ENCODE results near the gene PDE4D. TPM values are rescaled to one million over a fixed set of nuclear protein-coding genes. Genes with fewer than 3 reads are reported as not detected.

The PDE4D gene
- total and polyA plus RNA-seq, 11 donors, result 5.2 to 68.3 (median 42.1) TPM

DNA sequence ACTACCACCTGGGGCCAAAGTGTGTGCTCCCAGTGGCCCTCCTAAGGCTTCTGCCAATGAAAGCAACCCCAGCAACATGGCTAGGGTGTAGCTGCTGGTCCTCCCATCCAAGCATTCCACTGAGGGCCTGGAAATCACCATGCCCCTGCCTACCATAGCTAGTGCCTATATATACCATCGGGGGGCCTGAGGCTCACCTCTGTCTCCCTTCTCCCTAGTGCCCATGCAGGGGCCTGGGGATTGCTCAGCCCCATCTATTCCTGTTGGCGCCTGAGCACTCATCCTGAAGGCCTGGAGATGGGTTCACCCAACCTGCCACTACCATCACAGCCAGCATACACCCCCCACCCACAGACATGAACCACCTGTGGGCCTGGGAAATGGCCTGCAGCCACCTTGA, 943.3 kb downstream of the PDE4D start:
- Histone ChIP-seq H3K4me3 (no peak overlapping the region), H3K27ac (no peak overlapping the region), H3K9me3 (no peaks in the 10 kb centered on the region), H3K4me1 (no peaks in the 10 kb centered on the region), H3K27me3 (no peaks in the 10 kb centered on the region), H3K36me3 (no peaks in the 10 kb centered on the region)
- DNase-seq (no peak), ATAC-seq (no peak)
- TF ChIP-seq POLR2A (IDR thresholded peaks at IDR 0.05), result no peak
- TF ChIP-seq, protein P1, sequence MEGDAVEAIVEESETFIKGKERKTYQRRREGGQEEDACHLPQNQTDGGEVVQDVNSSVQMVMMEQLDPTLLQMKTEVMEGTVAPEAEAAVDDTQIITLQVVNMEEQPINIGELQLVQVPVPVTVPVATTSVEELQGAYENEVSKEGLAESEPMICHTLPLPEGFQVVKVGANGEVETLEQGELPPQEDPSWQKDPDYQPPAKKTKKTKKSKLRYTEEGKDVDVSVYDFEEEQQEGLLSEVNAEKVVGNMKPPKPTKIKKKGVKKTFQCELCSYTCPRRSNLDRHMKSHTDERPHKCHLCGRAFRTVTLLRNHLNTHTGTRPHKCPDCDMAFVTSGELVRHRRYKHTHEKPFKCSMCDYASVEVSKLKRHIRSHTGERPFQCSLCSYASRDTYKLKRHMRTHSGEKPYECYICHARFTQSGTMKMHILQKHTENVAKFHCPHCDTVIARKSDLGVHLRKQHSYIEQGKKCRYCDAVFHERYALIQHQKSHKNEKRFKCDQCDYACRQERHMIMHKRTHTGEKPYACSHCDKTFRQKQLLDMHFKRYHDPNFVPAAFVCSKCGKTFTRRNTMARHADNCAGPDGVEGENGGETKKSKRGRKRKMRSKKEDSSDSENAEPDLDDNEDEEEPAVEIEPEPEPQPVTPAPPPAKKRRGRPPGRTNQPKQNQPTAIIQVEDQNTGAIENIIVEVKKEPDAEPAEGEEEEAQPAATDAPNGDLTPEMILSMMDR (IDR thresholded peaks at IDR 0.05), result no peak
- intact Hi-C loops (cut with DNase I), result no loop called here
- WGBS, 4 donors, result 50 to 88% (median 61%) methylated on average over 2 of the region's 2 CpGs

DNA sequence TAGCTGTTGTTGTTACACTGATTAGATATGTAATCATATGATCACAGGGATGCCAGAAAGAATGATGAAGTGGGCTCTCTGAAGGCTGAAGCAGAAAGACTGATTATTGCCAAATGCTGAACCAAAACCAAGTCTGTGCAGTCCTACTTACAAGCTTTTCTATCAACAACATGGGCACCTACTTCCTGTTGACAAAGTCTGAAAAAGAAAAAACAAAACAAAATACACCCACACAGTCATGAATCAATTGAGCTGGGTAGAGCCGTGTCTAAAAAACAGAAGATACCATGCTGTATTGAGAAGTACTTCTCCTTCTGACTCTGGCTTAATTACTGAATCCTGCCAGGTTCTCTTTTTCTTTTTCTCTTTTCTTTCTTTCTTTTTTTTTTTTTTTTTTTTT, 947.3 kb downstream of the PDE4D start:
- H3K4me1 ChIP-seq, result peaks cover 0 to 1% (median 0%) of the 10 kb centered on the region in 12 donors
- H3K9me3 ChIP-seq, result no peaks in the 10 kb centered on the region
- ATAC-seq, result no peak
- no peaks in the 10 kb centered on the region for H3K27me3 ChIP-seq
- H3K36me3 ChIP-seq, result no peaks in the 10 kb centered on the region
- 0 to 70% (median 21%) methylated on average over 1 of the region's 1 CpG for WGBS, 4 donors
- H3K4me3 ChIP-seq, result no peak overlapping the region
- no peak for TF ChIP-seq POLR2A (IDR thresholded peaks at IDR 0.05)
- intact Hi-C loops (cut with DNase I), result no loop called here
- no peak for DNase-seq
- H3K27ac ChIP-seq, result no peak overlapping the region

DNA sequence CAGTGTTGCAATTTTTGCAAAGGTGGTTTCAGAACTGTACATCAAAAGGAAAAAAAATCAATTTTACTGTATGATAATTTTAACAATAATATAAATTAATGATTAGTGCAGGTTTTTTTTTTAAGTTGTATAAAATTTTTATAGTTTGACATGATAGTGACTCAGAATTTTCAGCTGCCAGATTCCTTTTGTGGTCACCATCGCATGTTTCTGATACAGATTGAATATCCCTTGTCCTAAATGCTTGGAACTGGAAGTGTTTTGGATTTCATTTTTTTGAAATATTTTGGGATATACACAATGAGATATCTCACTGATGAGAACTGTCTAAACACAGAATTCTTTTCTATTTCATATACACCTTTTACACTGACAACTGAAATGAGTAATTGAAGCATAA, 949.3 kb downstream of the PDE4D start:
- Histone ChIP-seq H3K4me1 (peaks cover 0 to 6% (median under 1%) of the 10 kb centered on the region in 12 donors), H3K36me3 (no peaks in the 10 kb centered on the region), H3K4me3 (no peak overlapping the region), H3K27ac (no peak overlapping the region), H3K9me3 (no peaks in the 10 kb centered on the region), H3K27me3 (no peaks in the 10 kb centered on the region)
- DNase-seq, result no peak
- no peak for ATAC-seq
- intact Hi-C loops (cut with DNase I), result no loop called here
- TF ChIP-seq POLR2A (IDR thresholded peaks at IDR 0.05), result no peak
- TF ChIP-seq, protein P1 (IDR thresholded peaks at IDR 0.05), result no peak
- WGBS, 4 donors, result 89 to 97% (median 90%) methylated on average over 1 of the region's 1 CpG

DNA sequence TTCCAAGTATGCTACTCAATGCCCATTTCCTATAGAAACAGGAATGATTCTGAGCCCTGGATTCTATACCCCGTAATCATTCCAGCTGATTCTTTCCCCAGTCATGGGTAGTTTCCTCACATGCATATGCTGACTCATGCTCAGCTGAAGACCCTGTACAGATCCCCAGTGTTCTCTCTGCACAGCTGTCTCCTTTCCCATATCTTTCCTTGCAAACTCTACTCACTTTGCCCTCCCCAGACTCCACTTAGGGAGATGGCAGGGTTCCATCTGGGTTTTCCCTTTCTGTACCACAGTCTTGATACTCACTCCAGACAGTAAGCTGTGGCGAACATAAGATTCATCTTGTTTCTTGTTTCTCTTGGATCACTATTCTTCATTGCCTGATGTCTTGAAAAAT, 953.1 kb downstream of the PDE4D start:
- no peaks in the 10 kb centered on the region for H3K9me3 ChIP-seq
- ATAC-seq (peak in 3 of 4 donors; percentile 57 to 63 (median 57)), DNase-seq (no peak)
- H3K4me3 ChIP-seq, result no peak overlapping the region
- H3K4me1 ChIP-seq, result peaks cover 0 to 6% (median under 1%) of the 10 kb centered on the region in 12 donors
- H3K27me3 ChIP-seq, result no peaks in the 10 kb centered on the region
- TF ChIP-seq, protein P1 (IDR thresholded peaks at IDR 0.05), result no peak
- TF ChIP-seq POLR2A (IDR thresholded peaks at IDR 0.05), result no peak
- H3K27ac ChIP-seq, result no peak overlapping the region
- 58 to 73% (median 64%) methylated on average over 2 of the region's 2 CpGs for WGBS, 4 donors
- H3K36me3 ChIP-seq, result no peaks in the 10 kb centered on the region
- intact Hi-C loops (cut with DNase I), result no loop called here

DNA sequence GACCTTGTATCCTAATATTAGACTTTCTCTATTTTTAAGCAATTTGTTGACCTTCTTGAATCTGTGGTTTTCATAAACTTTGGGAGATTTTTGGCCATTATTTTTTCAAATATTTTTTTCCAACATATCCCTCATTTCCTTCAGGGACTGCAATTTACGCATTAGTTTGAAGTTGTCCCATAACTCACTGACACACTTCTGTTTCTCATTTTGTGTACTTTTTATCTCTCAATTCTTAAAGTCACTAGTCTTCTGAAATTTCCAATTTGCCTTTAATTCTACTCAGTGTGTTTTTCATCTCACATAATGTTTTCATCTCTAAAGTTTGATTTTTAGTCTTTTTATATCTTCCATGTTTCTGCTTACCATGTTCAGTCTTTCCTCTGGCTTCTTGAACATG, 953.9 kb downstream of the PDE4D start:
- H3K4me1 ChIP-seq, result peaks cover 0 to 6% (median 2%) of the 10 kb centered on the region in 12 donors
- H3K4me3 ChIP-seq, result no peak overlapping the region
- DNase-seq, result no peak
- no peak for TF ChIP-seq POLR2A (IDR thresholded peaks at IDR 0.05)
- TF ChIP-seq, protein P1 (IDR thresholded peaks at IDR 0.05), result no peak
- intact Hi-C loops (cut with DNase I), result loop anchor here in 1 of 10 donors (5.0 kb wide), 1 partner anchor 38 kb away; no protein-coding TSS in a partner anchor
- ATAC-seq, result no peak
- H3K36me3 ChIP-seq, result no peaks in the 10 kb centered on the region
- 92 to 100% (median 95%) methylated on average over 1 of the region's 1 CpG for WGBS, 4 donors
- no peaks in the 10 kb centered on the region for H3K9me3 ChIP-seq
- no peaks in the 10 kb centered on the region for H3K27me3 ChIP-seq
- no peak overlapping the region for H3K27ac ChIP-seq

Measured in heart left ventricle (tissue), 16 donors.